Activated CD4-positive, alpha-beta T cell treated with anti-CD3 and anti-CD28 coated beads for 24 hours (primary cell): ENCODE results near the gene CSMD2.

ENCODE experiments used
- DNase-seq, 2 donors: peaks; one replicate each; pipeline ENCODE4 v3.0.0-alpha.2; 2020; ENCODE audit warnings: low read depth in 2 of 2

Gene CSMD2

DNA sequence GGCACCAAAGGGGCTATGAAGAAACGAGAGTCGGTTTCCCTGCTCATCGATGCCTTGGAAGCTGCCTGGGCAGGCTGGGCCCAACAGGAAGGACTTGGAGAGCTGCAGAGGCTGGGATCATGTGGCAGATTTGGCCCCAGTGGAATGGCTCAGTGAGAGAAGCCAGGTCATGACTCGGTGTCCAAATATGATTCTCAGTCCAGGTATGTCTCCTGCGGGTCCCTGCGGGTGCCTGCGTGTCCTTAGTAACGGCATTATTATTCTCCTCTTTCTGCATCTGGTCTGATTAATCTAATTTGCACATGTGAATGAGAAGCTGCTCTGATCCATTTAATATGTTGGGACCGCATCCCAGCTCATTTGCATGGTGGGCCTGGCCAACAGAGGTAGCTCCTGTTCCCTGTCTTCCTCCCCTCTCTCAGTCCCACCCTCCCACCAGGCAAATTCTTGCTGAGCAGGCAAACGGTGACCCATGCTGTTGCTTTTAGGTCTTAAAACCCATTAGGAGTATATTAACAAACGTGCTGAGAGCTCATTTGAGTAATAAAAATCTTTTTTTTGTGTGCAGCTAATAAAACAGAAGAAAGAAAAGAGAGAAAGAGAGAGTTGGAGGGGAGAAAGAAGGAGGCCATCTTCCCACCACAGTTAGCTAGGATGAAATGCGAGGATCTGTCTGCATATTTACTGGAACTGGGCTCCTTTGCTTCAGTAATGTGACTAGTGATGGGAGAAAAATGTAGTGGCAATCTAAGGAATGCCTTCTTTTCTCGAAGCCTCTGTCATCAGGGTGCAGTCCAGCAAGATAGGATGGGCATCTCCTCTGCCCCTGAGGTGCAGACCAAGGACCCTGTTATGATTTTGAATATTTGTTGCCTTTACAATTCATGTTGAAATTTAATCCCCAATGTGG, 167.6 kb downstream of the CSMD2 start:
- DNase-seq = no peak

DNA sequence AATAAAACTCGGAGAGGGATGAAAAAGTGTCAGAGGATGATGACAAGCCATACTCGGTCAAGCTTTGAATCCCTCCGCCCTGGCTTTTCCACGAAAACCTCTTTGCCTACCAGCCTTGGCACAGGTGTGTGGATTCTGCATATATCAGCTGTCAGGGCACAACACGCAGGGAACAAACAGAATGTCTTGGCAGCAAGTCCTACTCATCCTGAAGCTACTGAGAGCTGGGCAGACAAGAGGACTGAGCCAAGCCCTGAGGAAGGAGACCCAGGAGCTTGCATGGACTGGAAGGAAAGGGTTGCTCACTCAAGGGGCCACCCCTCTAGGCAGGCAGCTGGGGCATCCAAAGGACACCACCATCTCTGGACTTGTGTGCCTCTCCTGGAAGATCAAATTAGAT, 168.7 kb downstream of the CSMD2 start:
- DNase-seq = no peak

DNA sequence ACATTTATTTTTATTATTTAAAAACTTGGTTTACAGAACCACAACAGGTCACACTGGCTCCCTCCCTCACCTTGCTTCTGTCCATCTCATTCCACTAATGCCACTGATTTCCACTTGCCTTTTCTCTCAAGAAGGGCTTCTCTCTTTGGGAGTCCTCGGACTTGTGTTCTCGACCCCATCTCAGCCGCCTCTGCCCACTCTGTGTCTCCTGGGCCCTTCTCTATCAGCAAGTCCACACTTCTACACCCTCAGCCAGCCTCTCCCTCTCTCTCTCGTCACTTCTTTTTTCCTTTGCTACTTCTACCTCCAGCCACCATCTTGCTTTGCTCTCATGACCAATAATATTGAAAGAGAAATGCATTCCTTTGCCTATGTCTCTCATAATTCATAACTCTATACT, 171.7 kb downstream of the CSMD2 start:
- DNase-seq = no peak

DNA sequence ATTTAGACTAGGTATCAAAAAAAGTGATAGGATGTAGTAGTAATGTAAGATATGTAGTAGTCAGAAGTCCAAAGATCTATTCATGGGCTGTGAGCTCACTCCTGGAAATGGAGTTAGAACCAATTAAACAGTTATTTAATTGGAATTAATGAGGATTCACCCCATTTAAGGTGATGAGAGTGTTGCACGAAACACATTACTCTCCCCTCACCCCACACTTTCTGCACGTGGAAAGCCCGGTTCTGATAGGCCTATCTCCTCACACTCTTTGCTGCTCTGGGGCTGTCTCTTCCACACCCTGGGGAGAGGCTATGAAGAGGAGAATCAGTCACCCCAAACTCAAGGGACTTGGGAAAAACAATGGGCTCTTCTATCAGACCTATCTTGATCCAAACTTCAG, 174.7 kb downstream of the CSMD2 start:
- no peak for DNase-seq

DNA sequence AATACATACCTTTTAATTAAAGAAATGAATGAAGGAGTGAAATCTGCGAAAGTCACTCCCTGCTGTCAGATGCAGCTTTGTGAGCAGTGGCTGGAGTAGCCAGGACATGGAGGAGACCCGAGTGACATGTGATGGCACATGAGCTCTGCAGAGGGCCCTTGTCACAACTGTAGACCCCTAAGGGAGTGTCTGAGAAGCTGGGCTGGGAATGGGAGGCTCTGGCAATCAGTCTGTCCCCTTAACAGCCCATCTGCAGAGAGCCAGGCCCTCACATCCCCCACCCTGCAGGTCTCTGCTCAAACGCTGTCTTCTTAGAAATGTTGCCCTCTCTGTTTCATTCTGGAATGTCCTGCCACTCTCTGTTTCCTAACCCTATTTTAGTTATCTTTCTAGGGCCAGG, 176.9 kb downstream of the CSMD2 start:
- no peak for DNase-seq

DNA sequence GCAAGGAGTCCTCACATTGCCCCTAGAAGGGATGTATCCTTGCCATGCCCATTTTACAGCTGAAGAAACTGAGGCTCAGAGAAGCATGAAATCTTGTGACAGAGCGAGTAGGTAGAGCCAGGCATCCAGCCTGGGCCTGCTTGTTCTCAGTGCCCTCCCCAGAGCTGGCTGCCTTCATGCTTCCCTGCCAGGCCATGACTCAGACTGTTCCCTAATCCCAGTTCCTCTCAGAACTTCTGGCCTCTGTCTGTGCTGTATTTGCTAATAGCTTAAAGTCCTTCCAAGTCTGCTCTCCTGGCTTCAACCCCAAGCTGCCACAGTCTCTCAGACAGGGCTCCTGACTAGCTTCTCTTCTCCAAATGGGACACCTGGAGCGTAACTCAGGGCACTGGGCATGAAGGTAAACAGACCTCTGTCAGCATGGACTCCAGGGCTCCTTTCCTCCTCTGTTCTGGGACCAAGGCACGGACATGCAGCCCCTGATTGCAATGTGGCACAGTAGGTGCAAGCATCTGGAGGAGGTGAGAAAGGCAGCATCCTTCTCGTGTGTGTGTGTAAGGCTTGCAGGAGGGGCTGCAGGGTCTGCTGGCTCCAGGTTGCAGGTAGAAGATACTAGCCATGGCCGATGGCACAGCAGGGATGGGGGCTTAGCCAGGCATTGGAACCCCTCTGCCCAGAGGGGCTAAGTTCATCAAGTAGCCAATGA, 178.5 kb downstream of the CSMD2 start:
- DNase-seq = no peak

DNA sequence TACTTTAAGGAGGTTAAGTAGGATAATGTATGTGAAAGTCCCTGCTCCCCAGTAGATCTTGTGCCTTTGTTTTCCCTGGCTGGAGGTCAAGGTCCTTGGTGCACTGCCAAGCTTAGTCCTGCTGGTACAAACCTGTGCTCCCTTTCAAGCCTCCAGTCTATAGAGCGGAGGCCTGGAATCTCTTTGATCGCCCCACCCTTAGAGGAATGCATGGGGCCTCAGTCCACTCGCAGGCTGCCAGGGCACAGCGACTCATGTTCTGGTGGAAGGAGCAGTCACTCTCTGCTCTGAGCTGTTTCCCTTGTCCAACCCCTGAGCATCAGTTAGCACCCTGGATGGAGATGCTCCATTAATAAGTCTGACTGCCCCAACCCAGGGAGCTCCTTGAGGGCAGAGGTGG, 179.4 kb downstream of the CSMD2 start:
- no peak for DNase-seq

DNA sequence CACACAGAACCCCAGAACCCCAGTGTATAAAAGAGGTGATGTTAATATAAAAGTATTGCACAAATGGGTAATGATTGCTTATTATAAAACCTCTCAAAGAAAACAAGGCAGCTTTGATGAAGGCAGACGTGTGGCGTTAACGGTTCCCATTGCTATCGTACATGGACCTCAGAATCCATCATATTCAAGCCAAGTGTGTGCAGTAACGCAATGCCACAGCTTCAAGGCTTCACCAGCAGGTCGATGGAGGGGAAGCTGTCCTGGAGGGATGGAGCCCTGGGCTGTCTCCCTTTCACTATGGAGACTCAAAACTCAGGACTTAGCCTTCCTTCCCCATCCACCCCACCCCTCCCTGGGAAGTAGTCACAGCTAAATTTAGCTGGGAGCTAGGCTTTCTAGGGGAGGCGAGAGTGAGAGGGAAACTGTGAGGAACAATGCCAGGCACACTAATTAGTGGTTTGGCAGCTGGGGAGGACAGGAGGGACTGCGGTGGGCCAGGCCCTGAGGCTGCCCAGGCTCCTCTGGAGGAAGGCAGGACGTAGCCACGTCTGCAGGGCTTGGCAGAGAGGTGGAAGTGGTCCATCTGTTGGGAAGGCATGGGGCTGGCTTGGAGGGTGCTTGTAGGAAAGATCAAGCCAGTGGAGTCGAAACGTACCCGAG, 180.0 kb downstream of the CSMD2 start:
- no peak for DNase-seq

DNA sequence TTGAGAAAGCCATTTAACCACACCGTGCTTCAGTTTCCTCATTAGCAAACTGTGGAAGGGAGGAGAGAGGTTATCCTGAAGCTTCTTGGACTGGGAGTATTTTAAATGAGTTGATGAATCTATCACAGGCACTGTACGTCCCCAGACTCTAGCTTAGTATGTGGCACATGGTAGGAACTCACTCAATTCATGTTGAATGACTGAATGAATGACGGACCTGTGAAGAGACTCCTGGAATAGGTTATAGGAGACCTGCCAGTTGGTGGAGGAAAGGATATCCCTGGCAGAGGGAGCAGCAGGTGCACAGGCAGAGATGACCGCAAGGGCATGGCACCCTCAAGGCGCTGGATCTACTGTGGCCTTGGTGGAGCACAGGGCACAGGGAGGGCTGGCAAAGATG, 182.6 kb downstream of the CSMD2 start:
- DNase-seq = no peak

DNA sequence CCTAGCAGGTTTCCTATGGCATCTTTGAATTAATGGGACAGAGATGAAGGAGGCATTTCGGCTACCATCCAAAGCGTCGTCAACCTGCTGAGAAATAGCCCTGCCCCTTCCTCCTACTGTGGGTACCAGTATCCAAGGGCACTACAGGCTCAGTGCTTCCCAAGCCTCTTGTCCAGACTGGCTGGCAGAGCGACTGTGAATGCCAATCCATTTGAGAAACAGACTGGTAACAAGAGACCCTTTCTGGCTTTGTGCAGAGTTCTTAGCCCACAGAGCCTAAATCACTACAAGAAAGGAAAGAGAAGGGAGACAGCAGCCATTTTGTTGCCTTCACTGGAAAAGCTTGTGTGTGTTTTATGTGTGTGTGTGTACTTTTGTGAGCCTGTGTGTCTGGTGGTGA, 185.7 kb downstream of the CSMD2 start:
- DNase-seq = no peak

DNA sequence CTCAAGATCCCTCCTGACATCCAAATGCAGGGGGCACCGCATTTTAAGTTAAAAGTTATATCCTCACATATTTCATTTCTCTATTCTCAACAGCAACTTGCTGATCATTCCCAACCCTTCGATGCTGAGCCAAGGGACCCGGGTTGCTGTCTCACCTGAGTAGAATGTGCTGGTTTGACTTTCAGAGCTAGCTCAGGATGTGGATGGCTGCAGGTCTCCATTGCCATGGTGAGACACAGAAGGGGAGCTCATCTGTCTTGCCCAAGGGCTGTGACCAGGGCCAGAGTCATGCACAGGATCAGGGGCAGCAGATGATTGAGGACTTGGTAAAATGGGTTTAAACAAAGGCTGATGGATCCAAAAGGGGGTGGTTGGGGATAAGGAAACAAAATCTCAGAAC, 189.1 kb downstream of the CSMD2 start:
- DNase-seq = no peak

DNA sequence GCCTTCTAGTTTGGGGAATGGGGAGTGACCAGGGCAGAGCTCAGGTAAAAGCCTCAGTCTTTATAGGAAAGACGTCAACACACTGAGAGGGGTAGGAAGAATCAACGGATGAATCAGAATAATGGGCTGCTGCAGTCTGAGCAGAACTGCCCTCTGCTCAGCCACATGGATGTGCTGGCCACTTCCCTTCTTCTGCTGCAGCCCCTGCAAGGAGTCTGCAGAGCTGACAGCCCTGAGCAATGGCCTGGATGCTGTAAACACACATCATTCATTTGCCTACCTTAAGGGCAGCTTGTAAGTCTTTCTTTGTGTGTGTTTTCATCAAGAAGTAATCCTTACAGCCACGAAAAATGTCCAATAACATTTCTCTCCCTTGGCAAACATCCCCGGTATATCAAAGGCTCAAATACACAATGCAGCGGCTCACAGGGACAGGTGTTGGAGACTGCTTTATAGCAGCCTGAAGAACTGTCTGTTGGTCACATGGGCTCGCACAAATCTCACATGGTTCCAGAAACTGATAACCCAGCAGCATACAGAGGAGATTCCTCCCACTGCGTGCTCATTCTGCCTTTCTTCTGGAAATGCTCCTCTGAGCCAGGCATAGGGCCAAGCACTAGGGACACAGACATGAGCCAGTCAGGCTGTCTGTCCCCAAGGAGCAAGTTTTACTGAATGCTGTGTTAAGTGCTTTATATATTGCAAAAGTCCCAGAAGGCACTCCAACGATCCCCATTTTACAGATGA, 191.1 kb downstream of the CSMD2 start:
- no peak for DNase-seq

DNA sequence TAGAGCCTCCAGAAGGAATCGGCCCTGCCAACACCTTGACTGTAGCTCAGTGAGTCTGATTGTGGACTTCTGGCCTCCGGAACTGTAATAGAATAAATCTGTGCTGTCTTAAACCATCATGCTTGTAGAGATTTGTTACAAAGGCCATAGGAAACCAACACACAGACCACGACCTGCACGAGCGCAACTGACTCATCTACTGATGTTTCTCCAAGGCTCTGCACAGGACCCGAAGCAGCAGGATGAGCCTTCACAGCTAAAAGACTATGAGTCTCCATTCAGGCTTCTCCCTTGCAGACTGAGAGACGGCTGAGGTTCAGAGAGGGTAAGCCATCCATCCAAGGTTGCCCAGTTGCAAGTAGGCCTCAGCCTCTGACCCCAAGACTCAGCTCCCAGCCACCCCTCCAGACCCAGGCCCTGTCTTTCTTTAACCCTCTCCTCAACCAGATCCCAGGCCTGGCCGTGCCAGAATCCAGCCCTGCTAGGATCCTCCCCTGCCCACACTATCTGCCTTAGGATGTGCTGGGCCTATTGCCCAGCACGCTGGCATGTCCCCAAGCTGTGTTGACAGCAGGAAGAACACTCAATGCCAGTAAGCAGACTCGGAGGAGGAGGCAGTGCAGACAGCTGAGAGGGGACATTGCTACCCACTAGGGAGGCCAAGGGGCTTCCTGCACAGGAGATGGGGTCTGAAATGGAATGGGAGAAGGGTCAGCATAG, 192.2 kb downstream of the CSMD2 start:
- DNase-seq = no peak

DNA sequence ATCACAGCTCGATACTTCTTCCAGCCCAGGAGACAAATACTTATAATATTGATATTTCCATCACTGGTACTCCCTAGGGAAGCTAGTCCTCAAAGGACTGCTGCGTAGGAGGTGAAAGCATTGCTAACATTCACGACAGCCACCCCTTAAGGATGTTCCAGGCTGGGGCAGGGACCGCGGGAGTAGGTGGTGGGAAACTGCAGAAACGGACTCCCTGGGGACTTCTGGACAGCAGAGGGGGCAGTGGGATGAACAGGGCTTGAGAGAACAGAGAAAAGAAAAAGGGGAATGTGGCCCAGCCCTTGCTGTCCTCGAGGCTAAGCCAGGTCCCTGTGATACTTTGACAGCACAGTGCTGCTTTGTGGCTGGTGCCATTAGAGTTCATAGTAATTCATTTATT, 193.1 kb downstream of the CSMD2 start:
- no peak for DNase-seq

DNA sequence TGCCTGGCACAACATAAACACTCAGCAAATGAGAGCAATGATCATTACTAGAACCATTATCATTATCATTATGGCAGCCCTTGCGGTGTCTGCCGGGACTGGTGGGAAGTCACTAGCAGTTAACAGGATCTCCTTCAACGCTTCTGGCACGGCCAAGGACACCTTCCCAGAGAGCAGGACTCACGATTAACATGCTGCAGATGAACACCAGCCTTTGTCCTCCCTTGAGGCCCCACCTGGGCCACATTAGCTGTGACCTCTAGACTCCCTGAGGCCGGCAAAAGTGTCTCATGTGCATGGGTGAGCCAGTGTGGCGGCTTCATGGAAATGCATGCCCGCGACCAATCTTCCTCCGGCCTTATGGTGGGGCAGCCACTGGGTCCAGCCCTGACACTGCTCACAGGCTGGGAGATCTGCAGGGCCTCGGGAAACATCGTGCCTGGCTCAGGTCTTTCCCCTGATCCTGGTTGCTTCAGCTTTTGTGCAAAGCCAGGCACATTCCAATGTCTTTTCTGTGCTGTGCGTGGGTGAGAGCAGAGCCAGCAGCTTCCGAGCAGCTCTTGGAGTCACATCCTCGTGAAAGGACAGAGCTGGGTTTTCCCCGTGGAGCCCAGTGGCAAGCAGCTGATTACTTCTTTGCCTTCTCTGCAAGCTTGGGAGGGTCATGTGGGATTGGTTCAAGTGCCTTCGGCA, 193.9 kb downstream of the CSMD2 start:
- no peak for DNase-seq

DNA sequence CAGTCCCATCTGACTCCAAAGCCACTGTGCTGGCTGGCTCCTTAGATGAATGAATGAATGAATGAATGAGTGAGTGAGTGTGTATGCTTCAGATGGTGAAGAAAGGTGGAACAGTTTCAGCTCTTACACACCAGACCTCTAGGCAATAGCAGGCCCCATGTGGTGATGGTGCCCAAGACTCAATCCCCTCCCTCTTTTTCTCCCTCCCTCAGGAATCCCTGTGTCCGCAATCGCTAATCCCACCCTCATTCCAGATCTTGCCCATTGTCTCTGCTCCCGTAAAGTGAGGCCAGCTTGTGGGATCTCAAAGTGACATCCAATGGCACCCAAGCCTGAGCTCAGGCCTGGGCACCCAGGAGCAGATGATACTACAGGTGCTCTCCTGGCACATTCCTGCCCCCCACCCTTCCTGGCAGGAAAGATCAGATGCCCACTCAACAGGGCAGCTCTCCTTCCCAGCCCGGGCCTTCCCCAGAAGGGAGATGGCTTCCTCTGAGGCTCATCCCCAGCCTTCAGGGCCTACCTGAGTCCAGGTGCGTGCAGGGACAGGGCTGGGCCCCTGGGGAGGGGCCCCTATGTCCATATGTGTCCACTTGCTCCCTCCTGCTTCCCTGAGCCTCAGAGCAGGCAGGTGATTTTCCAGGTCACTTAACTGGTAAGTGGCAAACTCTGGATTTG, 194.7 kb downstream of the CSMD2 start:
- DNase-seq = no peak

DNA sequence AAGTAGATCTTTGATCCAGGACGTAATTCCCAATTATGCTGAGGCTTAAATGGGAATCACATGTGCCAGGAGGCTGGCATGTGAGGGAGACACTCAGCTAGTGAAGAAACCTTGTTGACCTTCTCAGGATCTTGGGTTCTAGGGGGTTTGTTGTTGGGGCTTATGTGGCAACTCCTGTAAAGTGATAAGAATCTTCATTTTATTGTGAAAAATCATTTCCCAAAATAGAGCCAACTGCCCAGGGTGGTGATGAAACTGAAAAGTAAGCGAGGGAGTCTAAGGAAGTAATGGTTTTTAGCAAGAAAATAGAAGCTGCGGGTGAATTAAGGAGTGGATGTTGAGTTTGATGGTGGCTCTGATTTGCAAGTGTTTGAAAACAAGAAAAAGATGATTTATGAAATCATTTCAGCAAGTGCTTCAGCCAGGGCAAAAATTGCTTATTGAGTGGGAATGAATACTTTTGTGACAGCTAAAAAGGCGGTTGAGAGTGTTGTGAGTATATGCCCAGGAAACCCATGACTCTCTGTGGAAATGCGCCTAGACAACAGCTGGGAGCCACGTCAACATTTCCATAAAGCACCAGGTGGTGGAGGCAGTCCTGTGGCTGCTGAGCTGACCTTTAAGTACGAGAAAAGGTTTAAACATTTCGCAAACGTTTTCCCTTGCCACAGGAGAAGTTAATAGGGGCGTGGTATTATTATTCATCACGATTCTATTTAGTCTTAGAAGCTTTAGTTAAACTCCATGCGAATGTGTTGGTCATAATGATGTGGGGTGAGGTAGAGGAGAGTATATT, 198.5 kb downstream of the CSMD2 start:
- no peak for DNase-seq

DNA sequence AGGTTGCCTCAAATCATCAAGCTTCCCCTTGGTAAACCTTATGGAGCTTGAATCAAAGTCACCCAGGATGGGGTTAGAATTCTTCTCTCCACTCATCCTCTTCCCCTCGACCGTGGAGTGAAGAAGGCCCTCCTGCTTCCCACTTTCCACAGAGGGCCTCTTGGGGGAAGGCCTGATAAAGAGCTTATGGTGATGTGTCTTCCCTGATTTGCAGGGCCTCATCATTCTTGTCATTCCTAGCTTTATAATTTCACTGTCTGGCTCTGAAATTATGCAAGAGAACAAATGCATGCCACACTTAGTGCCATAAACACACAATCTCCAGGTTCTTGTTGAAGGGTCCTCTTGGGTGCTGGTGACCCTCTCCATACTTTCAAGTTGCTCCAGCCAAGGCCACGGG, 199.9 kb downstream of the CSMD2 start:
- no peak for DNase-seq

DNA sequence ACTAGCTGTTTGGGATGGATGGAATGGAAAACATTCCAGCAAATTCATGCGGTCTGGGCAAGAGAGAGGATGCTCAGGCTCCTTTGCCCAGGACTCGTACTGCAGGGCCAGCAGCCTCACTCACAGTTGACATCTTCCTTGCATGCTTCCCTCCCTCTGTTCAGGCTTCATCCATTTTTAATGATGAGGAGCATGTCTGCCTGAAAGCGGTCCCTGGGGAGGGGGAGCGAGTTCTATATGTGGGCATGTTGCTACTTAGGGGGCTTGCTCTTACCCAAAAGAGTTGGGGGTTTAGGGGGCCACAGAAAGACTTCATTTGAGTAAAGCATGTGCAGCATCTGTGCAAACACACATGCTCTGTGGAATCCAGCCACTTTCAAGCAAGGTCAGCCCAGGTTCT, 203.0 kb downstream of the CSMD2 start:
- no peak for DNase-seq
